D341Med (cell line): ENCODE measurements around the gene VRK1.

ENCODE experiments used
- DNase-seq: peaks from one replicate; pipeline ENCODE4 v3.0.0; 2012; ENCODE audit warnings: low spot score

The VRK1 gene

GRCh38 chr14:96792003-96792402, 5.2 kb upstream of the VRK1 start:
- DNase-seq: no peak

GRCh38 chr14:96792591-96792990, 4.6 kb upstream of the VRK1 start:
- no peak for DNase-seq

- DNase-seq: no peak
Measured at GRCh38 chr14:96793547-96793946, 3.6 kb upstream of the VRK1 start.

GRCh38 chr14:96795109-96795828, 1.9 kb upstream of the VRK1 start:
- no peak for DNase-seq

- peak; percentile 44 for DNase-seq
Measured at GRCh38 chr14:96797582-96798349, 584 bp downstream of the VRK1 start.

- DNase-seq: no peak
Measured at GRCh38 chr14:96798956-96799355, 1.8 kb downstream of the VRK1 start.

GRCh38 chr14:96799489-96800054, 2.4 kb downstream of the VRK1 start:
- DNase-seq: no peak

GRCh38 chr14:96801931-96802330, 4.7 kb downstream of the VRK1 start:
- no peak for DNase-seq

- no peak for DNase-seq
Measured at GRCh38 chr14:96802963-96803362, 5.8 kb downstream of the VRK1 start.

GRCh38 chr14:96803958-96804357, 6.8 kb downstream of the VRK1 start:
- DNase-seq: no peak

GRCh38 chr14:96804895-96805294, 7.7 kb downstream of the VRK1 start:
- DNase-seq: no peak

GRCh38 chr14:96805956-96806355, 8.8 kb downstream of the VRK1 start:
- DNase-seq: peak; percentile 63

GRCh38 chr14:96806836-96807235, 9.7 kb downstream of the VRK1 start:
- DNase-seq: no peak

GRCh38 chr14:96808619-96809406, 11.6 kb downstream of the VRK1 start:
- no peak for DNase-seq

GRCh38 chr14:96811265-96811664, 14.1 kb downstream of the VRK1 start:
- no peak for DNase-seq

- no peak for DNase-seq
Measured at GRCh38 chr14:96811985-96812667, 14.9 kb downstream of the VRK1 start.

- DNase-seq: no peak
Measured at GRCh38 chr14:96816281-96816680, 19.1 kb downstream of the VRK1 start.

GRCh38 chr14:96817750-96818666, 20.8 kb downstream of the VRK1 start:
- no peak for DNase-seq

GRCh38 chr14:96821501-96821900, 24.3 kb downstream of the VRK1 start:
- peak; percentile 25 for DNase-seq

GRCh38 chr14:96823652-96824051, 26.5 kb downstream of the VRK1 start:
- no peak for DNase-seq

GRCh38 chr14:96824283-96824682, 27.1 kb downstream of the VRK1 start:
- DNase-seq: no peak
